HCT116 (cell line): ENCODE data around the gene MAP7. TPM values are rescaled to one million over a fixed set of nuclear protein-coding genes. Genes with fewer than 3 reads are reported as not detected.

Experiments
- ATAC-seq: fragments of 200-7000 bp; cut with Tn5 transposase; 2 replicates; pipeline ENCODE4 v1.9.1; 2020; ENCODE audit warnings: mild to moderate bottlenecking, moderate library complexity
- BruUV-seq: library from RNA; stranded (reverse); fragments of 400-500 nt; replicated peaks from 2 replicates; lab custom pipeline; 2021; lab: Mats Ljungman, UMichigan
- CTCF ChIA-PET: fragments of 300-600 bp; sonication (Branson Sonifier 250); formaldehyde crosslinking; loops from one replicate; lab custom pipeline; 2021; ENCODE audit warnings: antibody characterized with exemption; lab: Charles Lee
- POLR2A ChIA-PET: fragments of 300-600, 350-600 bp; sonication (Branson Sonifier 250); formaldehyde crosslinking; loops from one replicate; lab custom pipeline; 2021; ENCODE audit warnings: antibody characterized with exemption; lab: Charles Lee
- RAD21 ChIA-PET, 2 experiments: fragments of 300-600 bp; sonication (Branson Sonifier 250); formaldehyde crosslinking; loops; one replicate each; lab custom pipeline; 2023; ENCODE audit warnings: low total read pairs in 2 of 2; ENCODE audit not compliant: uncharacterized antibody in 2 of 2, unreplicated experiment in 2 of 2, low non-redundant PET in 1 of 2; lab: Charles Lee
- DNase-seq: peaks from one replicate; pipeline ENCODE4 v3.0.0-alpha.2; 2010; ENCODE audit warnings: low read depth, low spot score
- H2AFZ ChIP-seq: fragments of 200-600 bp; shearing (Covaris generic), sonication (generic); 2 replicates; pipeline ENCODE4 v1.6.1; 2017; ENCODE audit warnings: low read depth, mixed run types, mixed read lengths, antibody characterized with exemption, low read length; ENCODE audit not compliant: poor library complexity, severe bottlenecking
- H3K27ac ChIP-seq: 2 replicates; pipeline ENCODE4 v1.5.1; 2012; ENCODE audit warnings: low read depth, low read length
- H3K27me3 ChIP-seq: fragments of 200-600 bp; sonication (generic); 2 replicates; pipeline ENCODE4 v1.6.1; 2016; ENCODE audit warnings: mixed run types, low read length, mixed read lengths; ENCODE audit not compliant: insufficient read depth
- H3K36me3 ChIP-seq, 2 experiments: fragments of 200-500 bp in 1 of 2; fragments of 200-600 bp in 1 of 2; sonication (Bioruptor generic) in 1 of 2; sonication (generic) in 1 of 2; 2 replicates each; pipeline versions ENCODE4 v1.5.1 to v1.6.1; 2014 to 2016; ENCODE audit warnings: low read length in 2 of 2, inconsistent platforms in 1 of 2, mixed read lengths in 1 of 2, mixed run types in 1 of 2; ENCODE audit not compliant: insufficient read depth in 2 of 2, control insufficient read depth in 1 of 2
- H3K4me1 ChIP-seq, 2 experiments: fragments of 200-600 bp in 1 of 2; sonication (generic) in 1 of 2; 2 replicates each; pipeline versions ENCODE4 v1.5.1 to v1.6.1; 2012 to 2017; ENCODE audit warnings: low read length in 2 of 2, inconsistent platforms in 1 of 2, mild to moderate bottlenecking in 1 of 2, mixed read lengths in 1 of 2, mixed run types in 1 of 2, moderate library complexity in 1 of 2; ENCODE audit not compliant: insufficient read depth in 2 of 2, control insufficient read depth in 1 of 2
- H3K4me2 ChIP-seq: fragments of 200-600 bp; sonication (generic); 2 replicates; pipeline ENCODE4 v1.6.1; 2017; ENCODE audit warnings: mixed run types, low read length, mixed read lengths
- H3K4me3 ChIP-seq, 2 experiments: fragments of 200-600 bp in 1 of 2; sonication (generic) in 1 of 2; replicated peaks in 1 of 2; 2 replicates each; pipeline ENCODE4 v1.5.1; 2011 to 2016; ENCODE audit warnings: low read length in 2 of 2, control low read depth in 1 of 2, low read depth in 1 of 2, mild to moderate bottlenecking in 1 of 2, mixed read lengths in 1 of 2, mixed run types in 1 of 2
- H3K79me2 ChIP-seq: fragments of 200-600 bp; sonication (generic); 2 replicates; pipeline ENCODE4 v1.6.1; 2017; ENCODE audit warnings: mild to moderate bottlenecking, mixed run types, low read length, moderate library complexity, mixed read lengths; ENCODE audit not compliant: insufficient read depth
- H3K9ac ChIP-seq: fragments of 200-600 bp; sonication (generic); 2 replicates; pipeline ENCODE4 v1.6.1; 2016; ENCODE audit warnings: low read length, mixed read lengths
- H3K9me2 ChIP-seq: fragments of 200-600 bp; sonication (generic), shearing (Covaris generic); 2 replicates; pipeline ENCODE4 v1.6.1; 2017; ENCODE audit warnings: mixed run types, mild to moderate bottlenecking, moderate library complexity; ENCODE audit not compliant: insufficient read depth
- H3K9me3 ChIP-seq, 2 experiments: fragments of 200-500 bp in 1 of 2; fragments of 200-600 bp in 1 of 2; sonication (Bioruptor generic) in 1 of 2; sonication (generic) in 1 of 2; 2 replicates each; pipeline ENCODE4 v1.6.1; 2014 to 2017; ENCODE audit warnings: low read length in 2 of 2, mixed read lengths in 2 of 2, inconsistent platforms in 1 of 2, low read depth in 1 of 2, mild to moderate bottlenecking in 1 of 2, mixed run types in 1 of 2, moderate library complexity in 1 of 2; ENCODE audit not compliant: control insufficient read depth in 1 of 2, insufficient read depth in 1 of 2
- H4K20me1 ChIP-seq: fragments of 200-600 bp; sonication (generic), shearing (Covaris generic); 2 replicates; pipeline ENCODE4 v1.6.1; 2017; ENCODE audit warnings: mixed run types, mild to moderate bottlenecking, moderate library complexity; ENCODE audit not compliant: insufficient read depth
- CEBPB ChIP-seq: IDR thresholded peaks from 2 replicates; pipeline ENCODE4 v1.6.1; 2012; ENCODE audit warnings: low read depth
- EGR1 ChIP-seq: IDR thresholded peaks from 2 replicates; pipeline ENCODE4 v1.6.1; 2012; ENCODE audit warnings: low read depth
- FOSL1 ChIP-seq: IDR thresholded peaks from 2 replicates; pipeline ENCODE4 v1.6.1; 2012; ENCODE audit warnings: low read depth
- POLR2A ChIP-seq: IDR thresholded peaks from 2 replicates; pipeline ENCODE4 v1.7.0; 2011; ENCODE audit warnings: borderline replicate concordance; ENCODE audit not compliant: insufficient read depth, insufficient read length; ENCODE audit errors: extremely low read depth
- YY1 ChIP-seq: IDR thresholded peaks from 2 replicates; pipeline ENCODE4 v1.6.1; 2011; ENCODE audit warnings: low read length, low read depth, moderate library complexity, mild to moderate bottlenecking; ENCODE audit not compliant: insufficient replicate concordance; ENCODE audit errors: extremely low read depth
- ZFX ChIP-seq: fragments of 450-650 bp; IDR thresholded peaks from 2 replicates; pipeline ENCODE4 v1.6.1; 2017
- ZNF274 ChIP-seq: fragments of 200-500 bp; sonication (Bioruptor generic); IDR thresholded peaks from 2 replicates; pipeline ENCODE4 v1.6.1; 2014; ENCODE audit warnings: mild to moderate bottlenecking, low read depth, low read length, inconsistent platforms
- intact Hi-C: fragments of 100-400 bp; cut with micrococcal nuclease; formaldehyde crosslinking; loops from 2 replicates; pipeline ENCODE4 v1.10.0; 2022
- total RNA-seq: library from RNA; stranded (reverse); gene quantifications from one replicate; pipeline ENCODE4 v1.2.1, GENCODE V29; 2021; ENCODE audit not compliant: unreplicated experiment
- TF ChIP-seq, protein P1 (sequence below): IDR thresholded peaks from 2 replicates; pipeline ENCODE4 v1.6.1; 2011; ENCODE audit warnings: mild to moderate bottlenecking, low read length, moderate library complexity; ENCODE audit not compliant: insufficient replicate concordance; ENCODE audit errors: extremely low read depth

The MAP7 gene
- total RNA-seq, 1 experiment from 2014 or later: 35.5 TPM

DNA sequence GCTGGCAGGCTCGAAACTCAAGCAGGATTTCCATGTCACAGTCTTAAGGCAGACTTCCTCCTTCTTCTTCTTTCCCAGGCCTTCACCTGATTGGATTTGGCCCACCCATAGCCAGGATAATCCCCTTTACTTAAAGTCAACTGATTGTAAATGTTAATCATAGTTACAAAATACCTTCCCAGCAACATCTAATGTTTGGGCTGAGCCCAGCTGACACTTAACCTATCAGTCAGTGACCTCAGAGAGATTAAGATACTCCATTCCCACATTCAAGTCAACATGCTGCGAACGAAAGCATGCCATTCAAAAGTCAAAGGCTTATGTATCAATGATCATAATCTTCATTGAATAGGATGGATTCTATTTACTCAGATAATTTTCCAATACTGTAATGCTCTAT lies 16.0 kb downstream of the MAP7 start:
- CTCF ChIA-PET: no interaction called here
- Histone ChIP-seq H3K36me3 (no peaks in the 10 kb centered on the region), H3K4me2 (no peak overlapping the region), H3K79me2 (peaks cover 44% of the 10 kb centered on the region; the same call in 1 of the 2 replicates), H4K20me1 (peaks cover 4% of the 10 kb centered on the region; the same call in 1 of the 2 replicates), H3K27ac (no peak overlapping the region), H3K9me3 (no peaks in the 10 kb centered on the region), H3K9me2 (no peaks in the 10 kb centered on the region), H3K4me1 (no peaks in the 10 kb centered on the region), H3K27me3 (no peaks in the 10 kb centered on the region), H2AFZ (no peak overlapping the region), H3K9ac (no peak overlapping the region), H3K4me3 (no peak overlapping the region)
- BruUV-seq: no TSS peak
- ATAC-seq (no peak), DNase-seq (no peak)
- RAD21 ChIA-PET: no interaction called here
- TF ChIP-seq YY1 (no peak), CEBPB (no peak), ZFX (no peak), EGR1 (no peak)
- POLR2A ChIA-PET: no interaction called here
- intact Hi-C loops: no loop called here

GRCh38 chr6:136533487-136533886 lies 16.7 kb downstream of the MAP7 start:
- ChIA-PET CTCF (no interaction called here), POLR2A (no interaction called here), RAD21 (no interaction called here)
- H3K4me2 ChIP-seq: no peak overlapping the region
- TF ChIP-seq CEBPB: no peak
- TF ChIP-seq ZNF274: no peak
- no peak for TF ChIP-seq FOSL1
- no peak for TF ChIP-seq POLR2A
- TF ChIP-seq, protein P1, sequence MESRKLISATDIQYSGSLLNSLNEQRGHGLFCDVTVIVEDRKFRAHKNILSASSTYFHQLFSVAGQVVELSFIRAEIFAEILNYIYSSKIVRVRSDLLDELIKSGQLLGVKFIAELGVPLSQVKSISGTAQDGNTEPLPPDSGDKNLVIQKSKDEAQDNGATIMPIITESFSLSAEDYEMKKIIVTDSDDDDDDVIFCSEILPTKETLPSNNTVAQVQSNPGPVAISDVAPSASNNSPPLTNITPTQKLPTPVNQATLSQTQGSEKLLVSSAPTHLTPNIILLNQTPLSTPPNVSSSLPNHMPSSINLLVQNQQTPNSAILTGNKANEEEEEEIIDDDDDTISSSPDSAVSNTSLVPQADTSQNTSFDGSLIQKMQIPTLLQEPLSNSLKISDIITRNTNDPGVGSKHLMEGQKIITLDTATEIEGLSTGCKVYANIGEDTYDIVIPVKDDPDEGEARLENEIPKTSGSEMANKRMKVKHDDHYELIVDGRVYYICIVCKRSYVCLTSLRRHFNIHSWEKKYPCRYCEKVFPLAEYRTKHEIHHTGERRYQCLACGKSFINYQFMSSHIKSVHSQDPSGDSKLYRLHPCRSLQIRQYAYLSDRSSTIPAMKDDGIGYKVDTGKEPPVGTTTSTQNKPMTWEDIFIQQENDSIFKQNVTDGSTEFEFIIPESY: no peak
- no peaks in the 10 kb centered on the region for H3K9me3 ChIP-seq
- H3K9me2 ChIP-seq: no peaks in the 10 kb centered on the region
- no peak overlapping the region for H3K27ac ChIP-seq
- no peaks in the 10 kb centered on the region for H3K4me1 ChIP-seq
- peaks cover 4% of the 10 kb centered on the region; the same call in 1 of the 2 replicates for H4K20me1 ChIP-seq
- peaks cover 39% of the 10 kb centered on the region; the same call in 1 of the 2 replicates for H3K79me2 ChIP-seq
- intact Hi-C loops: no loop called here
- H3K4me3 ChIP-seq: no peak overlapping the region
- H3K9ac ChIP-seq: no peak overlapping the region
- no peaks in the 10 kb centered on the region for H3K27me3 ChIP-seq
- no peak overlapping the region for H2AFZ ChIP-seq
- no peak for DNase-seq
- BruUV-seq: no TSS peak
- no peaks in the 10 kb centered on the region for H3K36me3 ChIP-seq
- no peak for ATAC-seq
